Measurements from ENCODE around the gene HDGFL2. TPM values are rescaled to one million over a fixed set of nuclear protein-coding genes. Genes with fewer than 3 reads are reported as not detected.

The HDGFL2 gene
- total RNA-seq, 1 experiment from 2014 or later, result 75.2 TPM

GRCh38 chr19:4453232-4454179 lies 18.6 kb upstream of the HDGFL2 start:
- CTCF ChIA-PET, result no interaction called here
- no peak for ATAC-seq

More at GRCh38 chr19:4453232-4454179, 18.6 kb upstream of the HDGFL2 start:
- Histone ChIP-seq H3K9ac (ENCODE audit: low read length) (no peak overlapping the region), H3K4me1 (ENCODE audit: control insufficient read depth in 1 of 2, insufficient read depth in 2 of 2, low read length in 2 of 2) (peaks cover 9 to 17% of the 10 kb centered on the region in 2 experiments; a peak in 3 of 4 replicates), H3K27ac (ENCODE audit: low read depth, low read length) (no peak overlapping the region), H3K4me2 (ENCODE audit: low read length) (no peak overlapping the region), H4K20me1 (ENCODE audit: insufficient read depth) (no peaks in the 10 kb centered on the region), H3K9me3 (ENCODE audit: control insufficient read depth in 1 of 2, insufficient read depth in 1 of 2, low read depth in 1 of 2, low read length in 2 of 2) (no peaks in the 10 kb centered on the region), H3K27me3 (ENCODE audit: insufficient read depth, low read length) (no peaks in the 10 kb centered on the region), H3K79me2 (ENCODE audit: insufficient read depth, low read length) (peaks cover 18% of the 10 kb centered on the region), H3K4me3 (replicated peaks in 1 of 2; ENCODE audit: low read depth in 1 of 2, low read length in 2 of 2) (no peak overlapping the region), H3K9me2 (ENCODE audit: insufficient read depth) (no peaks in the 10 kb centered on the region), H3K36me3 (ENCODE audit: control insufficient read depth in 1 of 2, insufficient read depth in 2 of 2, low read length in 2 of 2) (peaks cover 9 to 16% of the 10 kb centered on the region in 2 experiments), H2AFZ (ENCODE audit: low read depth, low read length, poor library complexity, severe bottlenecking) (no peak overlapping the region)
- no peak for DNase-seq (ENCODE audit: low read depth, low spot score)
- no peak for TF ChIP-seq ZBTB33 (IDR thresholded peaks at IDR 0.05; ENCODE audit: extremely low read depth, insufficient replicate concordance, low read length)
- TF ChIP-seq ATF3 (IDR thresholded peaks at IDR 0.05), result no peak
- TF ChIP-seq EZH2phosphoT487 (IDR thresholded peaks at IDR 0.05; ENCODE audit: borderline replicate concordance), result no peak
- TF ChIP-seq CTCF (IDR thresholded peaks at IDR 0.05 in 2 of 3, conservative IDR thresholded peaks at IDR 0.05 in 1 of 3; ENCODE audit: borderline replicate concordance in 1 of 3, insufficient read depth in 1 of 3, low read depth in 2 of 3, low read length in 2 of 3), result no peak
- TF ChIP-seq ZFX (IDR thresholded peaks at IDR 0.05), result no peak
- TF ChIP-seq CBX3 (IDR thresholded peaks at IDR 0.05; ENCODE audit: low read depth), result no peak
- TF ChIP-seq TCF7L2 (IDR thresholded peaks at IDR 0.05; ENCODE audit: borderline replicate concordance, extremely low read depth, insufficient read depth, insufficient read length), result no peak
- no peak for TF ChIP-seq EGR1 (IDR thresholded peaks at IDR 0.05; ENCODE audit: low read depth)
- no peak for TF ChIP-seq EZH2 (IDR thresholded peaks at IDR 0.05)
- no peak for TF ChIP-seq ZNF274 (IDR thresholded peaks at IDR 0.05; ENCODE audit: low read depth, low read length)
- no peak for TF ChIP-seq POLR2AphosphoS5 (IDR thresholded peaks at IDR 0.05; ENCODE audit: low read depth, low read length)
- no peak for TF ChIP-seq SP1 (IDR thresholded peaks at IDR 0.05; ENCODE audit: low read depth)
- BruUV-seq (replicated peaks), result no TSS peak
- intact Hi-C loops (cut with micrococcal nuclease), result no loop called here
- RAD21 ChIA-PET (ENCODE audit: low non-redundant PET in 1 of 2, low total read pairs in 2 of 2, uncharacterized antibody in 2 of 2, unreplicated experiment in 2 of 2), result no interaction called here
- POLR2A ChIA-PET, result interaction anchor here (1.7 kb wide), 1 partner anchor 18 kb away, joined by 4 read pairs; the partner anchor contains the start of gene HDGFL2
